K562 (cell line): ENCODE measurements around the gene NABP2. TPM values are rescaled to one million over a fixed set of nuclear protein-coding genes. Genes with fewer than 3 reads are reported as not detected.

Source experiments
- ATAC-seq: fragments of 200-7000 bp; cut with Tn5 transposase; 3 replicates; pipeline ENCODE4 v1.9.1; 2020; ENCODE audit warnings: moderate library complexity
- BruUV-seq: library from RNA; stranded (reverse); fragments of 400-500 nt; replicated peaks from 2 replicates; lab custom pipeline; 2021; lab: Mats Ljungman, UMichigan
- CTCF ChIA-PET: fragments of 300-600 bp; formaldehyde crosslinking; extraction: SDS; loops from one replicate; lab custom pipeline; 2021; ENCODE audit warnings: low intra/inter-chr PET ratio; lab: Yijun Ruan, JAX
- POLR2A ChIA-PET: fragments of 300-600, 350-650 bp; sonication (Branson Sonifier 250); formaldehyde crosslinking; extraction: SDS; loops from one replicate; lab custom pipeline; 2021; ENCODE audit warnings: antibody characterized with exemption, inconsistent platforms; lab: Yijun Ruan, JAX
- DNase-seq, 4 experiments: peaks; one replicate each; pipeline versions ENCODE4 v3.0.0 to v3.0.0-alpha.2; 2011 to 2018; ENCODE audit warnings: low spot score in 3 of 4, mixed read lengths in 3 of 4; ENCODE audit errors: extremely low read depth in 1 of 4
- FAIRE-seq: peaks from 2 replicates; lab custom pipeline; 2011; peaks lifted over from hg19 to GRCh38; lab: Jason Lieb, UNC
- H2AFZ ChIP-seq: 2 replicates; pipeline ENCODE4 v1.6.0; 2011; ENCODE audit warnings: low read depth, low read length, control low read depth, inconsistent platforms
- H3K27ac ChIP-seq: fragments of 200-600 bp; 3 replicates; pipeline ENCODE4 v1.8.0; 2011; ENCODE audit warnings: low read depth, mild to moderate bottlenecking, control low read depth, inconsistent platforms, low read length, moderate library complexity, mixed read lengths; ENCODE audit errors: extremely low read depth
- H3K27me3 ChIP-seq, 2 experiments: fragments of 300-600 bp in 1 of 2; 2 replicates in 1 of 2; 3 replicates in 1 of 2; pipeline versions ENCODE4 v1.6.0 to v1.8.0; 2011; ENCODE audit warnings: inconsistent platforms in 2 of 2, low read length in 2 of 2, mild to moderate bottlenecking in 1 of 2, mixed read lengths in 1 of 2, moderate library complexity in 1 of 2; ENCODE audit not compliant: control insufficient read depth in 2 of 2, insufficient read depth in 2 of 2
- H3K36me3 ChIP-seq: fragments of 300-600 bp; 3 replicates; pipeline ENCODE4 v1.8.0; 2011; ENCODE audit warnings: mild to moderate bottlenecking, low read length, inconsistent platforms; ENCODE audit not compliant: control insufficient read depth, insufficient read depth
- H3K4me1 ChIP-seq, 2 experiments: fragments of 200-600 bp in 1 of 2; replicated peaks in 1 of 2; 2 replicates in 1 of 2; 3 replicates in 1 of 2; pipeline versions ENCODE4 v1.5.1 to v1.8.0; 2011; ENCODE audit warnings: inconsistent platforms in 2 of 2, low read length in 2 of 2, mild to moderate bottlenecking in 1 of 2, mixed read lengths in 1 of 2, moderate library complexity in 1 of 2; ENCODE audit not compliant: control insufficient read depth in 2 of 2, insufficient read depth in 2 of 2
- H3K4me2 ChIP-seq: 2 replicates; pipeline ENCODE4 v1.6.1; 2011; ENCODE audit warnings: low read length, control low read depth, inconsistent platforms, mixed read lengths; ENCODE audit not compliant: insufficient read depth
- H3K4me3 ChIP-seq: fragments of 200-600 bp; sonication (generic), shearing (Covaris generic); 2 replicates; pipeline ENCODE4 v1.5.1; 2016; ENCODE audit warnings: control low read depth, inconsistent platforms
- H3K79me2 ChIP-seq: fragments of 200-600 bp; 3 replicates; pipeline ENCODE4 v1.8.0; 2011; ENCODE audit warnings: low read length, inconsistent platforms; ENCODE audit not compliant: control insufficient read depth, insufficient read depth
- H3K9ac ChIP-seq, 2 experiments: 2 replicates each; pipeline versions ENCODE4 v1.6.0 to v1.6.1; 2011; ENCODE audit warnings: low read depth in 2 of 2, low read length in 2 of 2, control low read depth in 1 of 2, inconsistent platforms in 1 of 2, mild to moderate bottlenecking in 1 of 2, mixed read lengths in 1 of 2; ENCODE audit not compliant: insufficient read depth in 1 of 2
- H3K9me1 ChIP-seq: one replicate; pipeline ENCODE4 v1.6.0; 2011; ENCODE audit warnings: inconsistent platforms, mild to moderate bottlenecking, low read length, moderate library complexity; ENCODE audit not compliant: control insufficient read depth, insufficient read depth
- H3K9me3 ChIP-seq: replicated peaks from 2 replicates; pipeline ENCODE4 v1.5.1; 2011; ENCODE audit warnings: low read depth, low read length, inconsistent platforms; ENCODE audit not compliant: control insufficient read depth, insufficient read depth
- H4K20me1 ChIP-seq: replicated peaks from 2 replicates; pipeline ENCODE4 v1.6.1; 2011; ENCODE audit warnings: low read length, inconsistent platforms, mixed read lengths; ENCODE audit not compliant: control insufficient read depth, insufficient read depth
- ATF3 ChIP-seq, 2 experiments: fragments of 450-650 bp in 1 of 2; sonication (generic) in 1 of 2; formaldehyde crosslinking in 1 of 2; IDR thresholded peaks in 1 of 2; conservative IDR thresholded peaks in 1 of 2; 2 replicates each; pipeline versions ENCODE4 v1.6.1 to v1.8.1; 2016 to 2023; ENCODE audit warnings: mild to moderate bottlenecking in 2 of 2, moderate library complexity in 2 of 2, inconsistent platforms in 1 of 2, missing genetic modification reagents in 1 of 2
- CREM ChIP-seq: IDR thresholded peaks from 2 replicates; pipeline ENCODE4 v1.6.1; 2014; ENCODE audit warnings: antibody characterized with exemption, low read depth
- FOXK1 ChIP-seq: sonication (generic); formaldehyde crosslinking; IDR thresholded peaks from 2 replicates; pipeline ENCODE4 v1.8.0; 2022; ENCODE audit warnings: missing genetic modification reagents, mild to moderate bottlenecking, borderline replicate concordance
- JUN ChIP-seq, 2 experiments: sonication (generic) in 1 of 2; formaldehyde crosslinking in 1 of 2; IDR thresholded peaks; 2 replicates each; pipeline versions ENCODE4 v1.6.1 to v1.8.0; 2012 to 2022; ENCODE audit warnings: borderline replicate concordance in 2 of 2, mild to moderate bottlenecking in 2 of 2, improper control_type of control experiment in 1 of 2, low read depth in 1 of 2, low read length in 1 of 2, missing genetic modification reagents in 1 of 2
- L3MBTL2 ChIP-seq: fragments of 450-650 bp; IDR thresholded peaks from 2 replicates; pipeline ENCODE4 v1.6.1; 2016; ENCODE audit warnings: mild to moderate bottlenecking, moderate library complexity
- NR2C1 ChIP-seq, 2 experiments: fragments of 450-650 bp; IDR thresholded peaks; 2 replicates each; pipeline ENCODE4 v1.6.1; 2017; ENCODE audit warnings: mild to moderate bottlenecking in 2 of 2, antibody characterized with exemption in 1 of 2, inconsistent platforms in 1 of 2, missing compliant biosample characterization in 1 of 2, missing genetic modification characterization in 1 of 2
- TAF9B ChIP-seq: fragments of 450-650 bp; IDR thresholded peaks from 2 replicates; pipeline ENCODE4 v1.6.1; 2018; ENCODE audit warnings: mild to moderate bottlenecking; ENCODE audit not compliant: partially characterized antibody
- ZNF395 ChIP-seq: fragments of 200-800 bp; sonication (Bioruptor generic); IDR thresholded peaks from 2 replicates; pipeline ENCODE4 v1.6.1; 2017; ENCODE audit warnings: missing genetic modification characterization, missing compliant biosample characterization
- ZNF583 ChIP-seq: fragments of 250-450 bp; sonication (Bioruptor Pico); IDR thresholded peaks from 2 replicates; pipeline ENCODE4 v1.4.0; 2020
- ZNF586 ChIP-seq: fragments of 450-650 bp; formaldehyde crosslinking; conservative IDR thresholded peaks from 2 replicates; pipeline ENCODE4 v1.4.0; 2020; ENCODE audit warnings: mild to moderate bottlenecking, moderate library complexity
- WGBS: fragments of 100-300 bp; shearing (Covaris generic); methylation state at CpG from one replicate; pipeline ENCODE4 v1.1.6; 2016; ENCODE audit warnings: low coverage, mixed read lengths; ENCODE audit not compliant: insufficient coverage; ENCODE audit errors: missing lambda C conversion rate; 5-methylcytosine and 5-hydroxymethylcytosine counted together
- in situ Hi-C: fragments of 300-500 bp; cut with MboI; formaldehyde crosslinking; loops from 4 replicates; pipeline ENCODE4 v1.15.0; 2018; ENCODE audit warnings: inconsistent platforms, mixed read lengths
- intact Hi-C: fragments of 100-400 bp; cut with micrococcal nuclease; formaldehyde crosslinking; loops from 2 replicates; pipeline ENCODE4 v1.14.2; 2022
- polyA plus RNA-seq, 8 experiments: library from polyadenylated mRNA; depleted of rRNA in 4 of 8; stranded (reverse) in 5 of 8; unstranded in 3 of 8; fragments of >200 nt; fragmentation: Nextera tagmentation in 2 of 8; fragmentation: Illumina TruSeq in 1 of 8; extraction: Ambion mirVana in 2 of 8; extraction: Trizol in 1 of 8; gene quantifications; 2 replicates each; pipeline versions ENCODE4 v1.2.1 to v1.2.3, GENCODE V29; 2011 to 2014; ENCODE audit warnings: inconsistent platforms in 1 of 8, missing spikeins in 1 of 8
- total RNA-seq, 7 experiments: library from RNA; depleted of rRNA in 6 of 7; stranded (reverse); fragments of >200 nt in 6 of 7; fragmentation: Illumina TruSeq in 2 of 7; extraction: Trizol in 2 of 7; gene quantifications; 2 replicates each; pipeline versions ENCODE4 v1.2.1 to v1.2.3, GENCODE V29; 2011 to 2021; ENCODE audit warnings: low replicate concordance in 1 of 7

Gene NABP2
- total and polyA plus RNA-seq, 9 of the 15 experiments (the other 6 are each of a cell fraction or from before 2014, with no cell fraction given) = 11.3 to 60.6 (median 43.5) TPM

GRCh38 chr12:56190695-56191155 lies 33.4 kb upstream of the NABP2 start:
- WGBS = 14% methylated on average over 9 of the region's 9 CpGs
- CTCF ChIA-PET = interaction anchor here (0.6 to 2.9 kb wide), 7 partner anchors 14 to 1052 kb away, joined by 3 to 36 read pairs (median 9); partner anchors contain the start of genes ANKRD52, NABP2 and ZC3H10
- TF ChIP-seq NR2C1 (IDR thresholded peaks at IDR 0.05) (0 out of 2 replicates have a peak, but pooled peaks have one; percentile 9), NR2C1 (tag; IDR thresholded peaks at IDR 0.05) (no peak), TAF9B (no peak), L3MBTL2 (peak; percentile 90), ATF3 (IDR thresholded peaks at IDR 0.05) (no peak), ATF3 (CRISPR knock-in tag; conservative IDR thresholded peaks at IDR 0.05) (0 out of 2 replicates have a peak, but pooled peaks have one; percentile 41), CREM (no peak), ZNF395 (peak; percentile 43; the same call in 1 of the 2 replicates), ZNF583 (CRISPR knock-in tag) (0 out of 2 replicates have a peak, but pooled peaks have one; percentile 40), FOXK1 (CRISPR knock-in tag) (peak; percentile 22; the same call in 1 of the 2 replicates), JUN (IDR thresholded peaks at IDR 0.05; ENCODE audit: borderline replicate concordance, low read depth, low read length) (no peak), JUN (CRISPR knock-in tag; IDR thresholded peaks at IDR 0.05; ENCODE audit: borderline replicate concordance) (0 out of 2 replicates have a peak, but pooled peaks have one; percentile 13), ZNF586 (CRISPR knock-in tag) (no peak)

More at GRCh38 chr12:56190695-56191155, 33.4 kb upstream of the NABP2 start:
- peaks cover 37% of the 10 kb centered on the region for H3K79me2 ChIP-seq
- H3K27me3 ChIP-seq = no peaks in the 10 kb centered on the region
- in situ Hi-C loops = loop anchor here (5.0 kb wide), 2 partner anchors 67 to 277 kb away; partner anchors contain the start of genes ANKRD52 and SPRYD4
- H4K20me1 ChIP-seq = no peaks in the 10 kb centered on the region
- ATAC-seq (no peak), DNase-seq (peak in 1 of 4 experiments; percentile 41), FAIRE-seq (peak; percentile 11)
- H3K27ac ChIP-seq = peak overlapping the region; percentile 88
- intact Hi-C loops = loop anchor here (1.0 to 5.0 kb wide), 3 partner anchors 71 to 143 kb away; partner anchors contain the start of gene CNPY2
- peaks cover 17% of the 10 kb centered on the region for H3K36me3 ChIP-seq
- H3K9me1 ChIP-seq = no peaks in the 10 kb centered on the region
- H2AFZ ChIP-seq = peak overlapping the region; percentile 98
- peak overlapping the region; percentile 85 for H3K4me3 ChIP-seq
- H3K4me1 ChIP-seq = peaks cover 4 to 16% of the 10 kb centered on the region in 2 experiments; a peak in 3 of 5 replicates
- H3K4me2 ChIP-seq = peak overlapping the region; percentile 95
- no peaks in the 10 kb centered on the region for H3K9me3 ChIP-seq
- H3K9ac ChIP-seq = peak overlapping the region; percentile 84 to 90; a peak in 3 of 4 replicates
- BruUV-seq = TSS peak; percentile 53
- POLR2A ChIA-PET = interaction anchor here (0.6 to 5.9 kb wide), 5 partner anchors 13 to 72 kb away, joined by 3 to 54 read pairs (median 15); partner anchors contain the start of genes RNF41 and ZC3H10
